GM12878 (cell line): ENCODE data around the gene ANKRD13B. TPM values are rescaled to one million over a fixed set of nuclear protein-coding genes. Genes with fewer than 3 reads are reported as not detected.

Experiments
- BRCA1 ChIP-seq: IDR thresholded peaks from 2 replicates; pipeline ENCODE4 v1.6.1; 2011; ENCODE audit warnings: low read depth, low read length, improper control_type of control experiment
- CBFB ChIP-seq: IDR thresholded peaks from 2 replicates; pipeline ENCODE4 v1.6.1; 2016; ENCODE audit warnings: antibody characterized with exemption, low read depth
- CTCF ChIP-seq, 3 experiments: IDR thresholded peaks in 2 of 3; conservative IDR thresholded peaks in 1 of 3; 2 replicates each; pipeline ENCODE4 v1.5.1; 2011; ENCODE audit warnings: low read depth in 3 of 3, low read length in 3 of 3, mild to moderate bottlenecking in 3 of 3, control low read depth in 2 of 3, moderate library complexity in 2 of 3, inconsistent platforms in 1 of 3, mixed read lengths in 1 of 3; ENCODE audit not compliant: control insufficient read depth in 2 of 3, insufficient read depth in 1 of 3; ENCODE audit errors: extremely low read depth in 1 of 3
- E2F4 ChIP-seq: IDR thresholded peaks from 2 replicates; pipeline ENCODE4 v1.6.1; 2012; ENCODE audit warnings: low read depth, low read length, improper control_type of control experiment
- EED ChIP-seq: sonication (generic); IDR thresholded peaks from 2 replicates; pipeline ENCODE4 v1.6.1; 2016; ENCODE audit warnings: antibody characterized with exemption, low read depth
- EGR1 ChIP-seq, 2 experiments: IDR thresholded peaks; 1 replicate in 1 of 2; 2 replicates in 1 of 2; pipeline ENCODE4 v1.6.1; 2011 to 2012; ENCODE audit warnings: low read depth in 2 of 2, low read length in 2 of 2, borderline replicate concordance in 1 of 2, mild to moderate bottlenecking in 1 of 2, moderate library complexity in 1 of 2
- FOS ChIP-seq: IDR thresholded peaks from 3 replicates; pipeline ENCODE4 v1.6.1; 2011; ENCODE audit warnings: borderline replicate concordance; ENCODE audit not compliant: insufficient read length; ENCODE audit errors: extremely low read depth
- HDGF ChIP-seq: fragments of 450-650 bp; IDR thresholded peaks from 2 replicates; pipeline ENCODE4 v1.6.1; 2016; ENCODE audit warnings: antibody characterized with exemption
- MEF2B ChIP-seq: fragments of 450-650 bp; IDR thresholded peaks from 2 replicates; pipeline ENCODE4 v1.6.1; 2018; ENCODE audit warnings: mild to moderate bottlenecking, moderate library complexity; ENCODE audit not compliant: partially characterized antibody, poor library complexity, severe bottlenecking
- NFYB ChIP-seq: IDR thresholded peaks from 2 replicates; pipeline ENCODE4 v1.6.1; 2011; ENCODE audit warnings: low read depth, mild to moderate bottlenecking, low read length, improper control_type of control experiment, moderate library complexity; ENCODE audit not compliant: insufficient read depth
- POLR2AphosphoS5 ChIP-seq: IDR thresholded peaks from 2 replicates; pipeline ENCODE4 v1.6.1; 2011; ENCODE audit warnings: mild to moderate bottlenecking, low read length, inconsistent platforms
- RAD21 ChIP-seq: IDR thresholded peaks from 2 replicates; pipeline ENCODE4 v1.6.1; 2011; ENCODE audit warnings: mild to moderate bottlenecking, low read depth, low read length, moderate library complexity; ENCODE audit not compliant: insufficient read depth
- RBBP5 ChIP-seq: fragments of 200-600 bp; sonication (generic); conservative IDR thresholded peaks from 2 replicates; pipeline ENCODE4 v1.6.1; 2016
- SKIL ChIP-seq: fragments of 450-650 bp; IDR thresholded peaks from 2 replicates; pipeline ENCODE4 v1.6.1; 2017; ENCODE audit warnings: mild to moderate bottlenecking, low read depth, inconsistent platforms; ENCODE audit not compliant: poor library complexity, severe bottlenecking
- SMAD5 ChIP-seq: IDR thresholded peaks from 2 replicates; pipeline ENCODE4 v1.6.1; 2016; ENCODE audit warnings: antibody characterized with exemption, low read depth
- SPI1 ChIP-seq: IDR thresholded peaks from 2 replicates; pipeline ENCODE4 v1.6.1; 2011; ENCODE audit warnings: low read depth, mild to moderate bottlenecking, low read length, moderate library complexity, borderline replicate concordance; ENCODE audit not compliant: insufficient read depth
- SUPT20H ChIP-seq: IDR thresholded peaks from 2 replicates; pipeline ENCODE4 v1.6.1; 2011; ENCODE audit warnings: low read depth, mild to moderate bottlenecking, low read length, moderate library complexity, borderline replicate concordance; ENCODE audit not compliant: control insufficient read depth
- TCF12 ChIP-seq: IDR thresholded peaks from 2 replicates; pipeline ENCODE4 v1.6.1; 2011; ENCODE audit warnings: low read depth, mild to moderate bottlenecking, low read length
- ZBTB33 ChIP-seq: fragments of 450-650 bp; IDR thresholded peaks from 2 replicates; pipeline ENCODE4 v1.6.1; 2017; ENCODE audit warnings: mild to moderate bottlenecking
- ZSCAN29 ChIP-seq: fragments of 450-650 bp; IDR thresholded peaks from 2 replicates; pipeline ENCODE4 v1.6.1; 2017; ENCODE audit warnings: mild to moderate bottlenecking, moderate library complexity
- polyA plus RNA-seq, 11 experiments: library from polyadenylated mRNA; depleted of rRNA in 4 of 11; unstranded in 6 of 11; stranded (reverse) in 5 of 11; fragments of >200 nt; fragmentation: Nextera tagmentation in 4 of 11; fragmentation: Illumina TruSeq in 1 of 11; extraction: Ambion mirVana in 4 of 11; extraction: Trizol in 1 of 11; gene quantifications; 1 replicate in 1 of 11; 2 replicates in 10 of 11; pipeline versions ENCODE4 v1.2.1 to v1.2.3, GENCODE V29; 2011 to 2016; ENCODE audit warnings: inconsistent platforms in 2 of 11, missing spikeins in 2 of 11, low read depth in 1 of 11
- total RNA-seq, 4 experiments: library from RNA; depleted of rRNA in 3 of 4; stranded (reverse); fragments of >200 nt in 3 of 4; fragmentation: Illumina TruSeq in 1 of 4; extraction: Trizol in 1 of 4; gene quantifications; 2 replicates each; pipeline versions ENCODE4 v1.2.1 to v1.2.3, GENCODE V29; 2013 to 2021

The ANKRD13B gene
- total and polyA plus RNA-seq, 10 of the 15 experiments (the other 5 are each of a cell fraction or from before 2014, with no cell fraction given), result 0.18 to 15.0 (median 2.8) TPM

GRCh38 chr17:29617481-29618271 lies 24.7 kb downstream of the ANKRD13B start (continued):
- TF ChIP-seq ZBTB33 (no peak), EED (peak; percentile 14; the same call in 1 of the 2 replicates), MEF2B (no peak), RBBP5 (no peak), SKIL (no peak), CTCF (IDR thresholded peaks at IDR 0.05 in 2 of 3, conservative IDR thresholded peaks at IDR 0.05 in 1 of 3; ENCODE audit: control insufficient read depth in 2 of 3, extremely low read depth in 1 of 3, insufficient read depth in 1 of 3, low read depth in 3 of 3, low read length in 3 of 3) (peak; percentile 83 to 93 (median 92)), POLR2AphosphoS5 (no peak), HDGF (no peak; the same call in 1 of the 2 replicates), ZSCAN29 (no peak), TCF12 (no peak), BRCA1 (no peak), SMAD5 (no peak), E2F4 (no peak), NFYB (no peak), EGR1 (IDR thresholded peaks at IDR 0.05; ENCODE audit: borderline replicate concordance in 1 of 2, low read depth in 2 of 2, low read length in 2 of 2) (no peak), SPI1 (peak; percentile 4; the same call in 1 of the 2 replicates), CBFB (no peak; the same call in 1 of the 2 replicates), RAD21 (peak; percentile 34; the same call in 1 of the 2 replicates), SUPT20H (no peak), FOS (no peak)
